Fibroblast of skin of left quadriceps (primary cell): Measurements from ENCODE around the gene GALNT13.
"Not testable (repeated sequence)": the region's sequence is repeated elsewhere in the genome, so short reads cannot be mapped to it uniquely, and the experiment has no call there.

Source experiments
- DNase-seq, 2 experiments: peaks; one replicate each; pipeline ENCODE4 v3.0.0-alpha.2; 2013; ENCODE audit warnings: low read depth in 2 of 2

Gene GALNT13

GRCh38 chr2:154408786-154409185, 537.1 kb downstream of the GALNT13 start:
- DNase-seq, result no peak

DNA sequence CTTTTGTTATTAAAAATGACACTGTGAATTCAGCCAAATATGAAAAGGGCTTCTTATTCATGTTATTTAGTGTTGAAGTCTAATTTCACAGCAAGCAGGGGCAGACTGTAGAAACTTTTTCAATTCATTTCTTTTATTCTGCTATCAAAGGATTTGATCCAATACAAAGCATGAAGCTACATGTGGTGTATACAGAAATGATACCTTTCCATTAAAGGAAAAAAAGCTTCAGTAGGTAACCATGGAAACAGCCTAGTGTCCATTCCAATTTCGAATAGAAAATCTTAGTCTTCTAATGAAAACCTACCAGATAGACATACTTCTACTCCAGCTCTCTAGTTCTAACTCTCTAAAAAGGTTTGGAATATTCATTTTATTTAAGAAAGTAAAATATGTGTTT, 550.5 kb downstream of the GALNT13 start:
- DNase-seq, result no peak

- no peak for DNase-seq
These were observed 554.3 kb downstream of the GALNT13 start for GRCh38 chr2:154425994-154426393.

DNA sequence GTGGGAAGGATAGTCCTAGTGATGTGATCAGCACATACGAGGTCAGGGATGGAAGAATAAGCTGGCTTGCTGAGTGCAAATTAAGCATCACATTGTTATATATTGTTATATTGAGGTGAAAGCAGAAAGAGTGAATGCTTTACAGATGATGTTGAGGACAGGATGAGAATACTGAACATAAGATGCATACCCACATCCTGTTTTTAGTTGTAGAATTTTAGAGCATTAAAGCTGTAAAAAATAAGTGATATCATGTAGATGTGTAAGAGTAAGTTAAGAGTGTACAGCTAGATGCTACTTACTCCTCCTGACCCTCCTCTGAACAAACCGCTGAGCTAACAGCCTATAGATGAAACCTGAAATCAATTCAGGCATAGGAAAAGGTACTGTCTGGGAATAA, 555.7 kb downstream of the GALNT13 start:
- no peak for DNase-seq

- no peak for DNase-seq
These were observed 556.3 kb downstream of the GALNT13 start for GRCh38 chr2:154428022-154428421.

- DNase-seq, result no peak
These were observed 561.3 kb downstream of the GALNT13 start for GRCh38 chr2:154433010-154433409.

- DNase-seq, result no peak
These were observed 565.4 kb downstream of the GALNT13 start for GRCh38 chr2:154437104-154437503.

- no peak for DNase-seq
These were observed 567.4 kb downstream of the GALNT13 start for GRCh38 chr2:154439156-154439555.

GRCh38 chr2:154443919-154444318, 572.2 kb downstream of the GALNT13 start:
- no peak for DNase-seq

- DNase-seq, result no peak
These were observed 574.6 kb downstream of the GALNT13 start for GRCh38 chr2:154446324-154446723.

DNA sequence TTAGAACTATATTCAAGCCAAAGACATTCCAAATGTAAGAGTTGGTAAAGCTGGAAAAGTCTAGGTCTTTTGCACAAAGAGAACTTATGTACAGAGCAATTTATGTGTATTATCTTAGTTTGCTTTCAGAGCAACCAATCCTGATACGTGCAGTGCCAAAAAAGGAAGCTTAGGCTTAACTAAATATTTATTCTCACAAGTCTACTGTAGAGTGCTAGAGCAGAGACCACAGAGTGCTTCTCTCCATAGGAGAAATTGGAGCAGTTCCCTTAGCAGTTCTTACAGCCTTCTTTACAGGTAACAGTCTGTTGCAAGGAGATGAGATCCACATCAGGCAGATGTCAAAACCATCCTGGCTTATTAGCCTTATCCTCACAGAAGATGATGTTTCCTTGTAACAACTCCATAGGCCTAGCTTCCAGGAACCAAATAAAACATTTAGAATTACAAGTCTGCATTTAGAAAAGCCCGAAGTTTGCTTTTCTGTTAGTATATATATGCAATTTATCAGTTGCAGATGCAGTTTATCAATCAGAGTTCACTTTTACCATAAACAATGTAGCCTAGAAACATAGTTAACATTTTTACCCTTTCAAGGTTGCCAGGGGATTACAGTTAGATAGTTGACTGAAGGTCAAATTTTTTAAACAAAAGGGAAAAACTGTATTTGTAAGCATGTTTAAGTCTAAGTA, 576.2 kb downstream of the GALNT13 start:
- DNase-seq, result no peak

- DNase-seq, result no peak
These were observed 578.4 kb downstream of the GALNT13 start for GRCh38 chr2:154449951-154450658.

GRCh38 chr2:154452471-154452870, 580.7 kb downstream of the GALNT13 start:
- DNase-seq, result no peak

GRCh38 chr2:154452906-154453493, 581.3 kb downstream of the GALNT13 start:
- no peak for DNase-seq

- DNase-seq, result peak; percentile 17 to 22
These were observed 583.4 kb downstream of the GALNT13 start for GRCh38 chr2:154455166-154455565.

GRCh38 chr2:154455866-154456265, 584.1 kb downstream of the GALNT13 start:
- DNase-seq, result peak in 1 of 2 experiments; percentile 4

- DNase-seq, result no peak
These were observed 585.6 kb downstream of the GALNT13 start for GRCh38 chr2:154457286-154457685.

GRCh38 chr2:154459286-154459685, 587.6 kb downstream of the GALNT13 start:
- no peak for DNase-seq

DNA sequence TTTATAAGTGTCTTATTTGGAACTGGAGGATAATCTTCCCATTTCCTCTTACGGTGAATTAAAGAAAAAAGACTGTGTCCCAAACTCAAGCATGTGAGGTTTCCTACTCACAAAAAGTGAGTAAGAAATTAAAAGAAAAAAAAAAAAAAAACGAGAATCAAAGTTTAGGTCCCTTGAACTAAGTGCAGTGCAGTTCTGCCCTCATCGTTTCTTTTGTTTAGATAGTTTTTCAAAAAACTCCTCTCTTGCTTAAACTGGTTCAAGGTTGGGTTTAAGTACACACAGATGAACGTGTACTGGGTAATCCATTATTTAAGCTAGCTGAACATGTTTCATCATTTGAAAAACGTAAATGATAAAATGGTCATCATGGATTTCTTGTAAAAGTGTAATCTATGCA, 590.9 kb downstream of the GALNT13 start:
- DNase-seq, result no peak

DNA sequence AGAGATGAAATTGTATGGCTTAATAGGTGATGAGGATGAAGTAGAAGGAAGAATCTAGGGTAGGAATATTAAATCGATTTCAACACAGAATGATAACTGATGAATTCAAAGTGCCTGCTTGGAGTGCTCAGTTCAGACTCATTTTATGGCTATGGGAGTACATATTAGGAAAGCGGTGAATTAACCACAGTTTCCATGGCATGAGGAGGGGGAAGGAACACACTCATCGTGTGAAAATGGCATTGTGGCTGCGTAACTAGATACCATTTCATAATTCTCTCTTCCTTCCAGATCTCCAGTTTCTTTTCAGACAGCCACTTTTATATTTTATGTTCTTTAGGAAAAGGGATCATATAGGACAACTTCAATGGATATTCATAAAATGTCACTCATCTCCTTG, 594.5 kb downstream of the GALNT13 start:
- no peak for DNase-seq

DNA sequence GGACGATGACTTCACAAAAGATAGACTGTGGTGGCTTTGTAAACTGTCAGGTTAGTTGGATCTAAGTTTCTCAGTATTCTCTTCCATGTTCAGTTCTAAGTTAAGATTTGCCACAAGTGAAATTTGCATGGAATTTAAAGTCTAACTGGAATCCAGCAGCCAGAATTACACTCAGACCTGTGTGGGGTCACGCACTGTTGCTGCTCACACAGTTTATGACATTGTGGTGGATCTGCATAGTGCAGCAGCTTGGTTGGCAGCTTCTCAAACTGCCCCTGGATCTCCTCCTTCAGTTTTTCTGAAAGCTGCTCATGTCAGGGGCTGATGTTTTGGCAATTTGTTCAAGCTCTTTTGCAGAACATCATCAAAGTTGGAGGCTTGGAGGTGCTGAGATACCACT, 598.7 kb downstream of the GALNT13 start:
- no peak for DNase-seq

DNA sequence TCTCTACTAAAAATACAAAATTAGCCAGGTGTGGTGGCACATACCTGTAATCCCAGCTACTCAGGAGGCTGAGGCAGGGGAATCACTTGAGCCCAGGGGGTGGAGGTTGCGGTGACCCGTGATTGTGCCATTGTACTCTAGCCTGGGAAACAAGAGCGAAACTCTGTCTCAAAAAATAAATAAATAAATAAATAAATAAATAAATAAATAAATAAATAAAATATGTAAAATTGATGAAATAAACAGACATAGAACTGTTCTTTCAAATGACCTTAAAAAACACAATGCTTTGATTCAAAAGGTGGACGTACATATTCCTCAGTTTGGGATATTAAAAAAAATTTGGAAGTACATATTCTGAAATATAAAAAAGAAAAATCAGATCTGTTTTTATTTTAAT, 599.8 kb downstream of the GALNT13 start:
- not testable (repeated sequence) for DNase-seq

DNA sequence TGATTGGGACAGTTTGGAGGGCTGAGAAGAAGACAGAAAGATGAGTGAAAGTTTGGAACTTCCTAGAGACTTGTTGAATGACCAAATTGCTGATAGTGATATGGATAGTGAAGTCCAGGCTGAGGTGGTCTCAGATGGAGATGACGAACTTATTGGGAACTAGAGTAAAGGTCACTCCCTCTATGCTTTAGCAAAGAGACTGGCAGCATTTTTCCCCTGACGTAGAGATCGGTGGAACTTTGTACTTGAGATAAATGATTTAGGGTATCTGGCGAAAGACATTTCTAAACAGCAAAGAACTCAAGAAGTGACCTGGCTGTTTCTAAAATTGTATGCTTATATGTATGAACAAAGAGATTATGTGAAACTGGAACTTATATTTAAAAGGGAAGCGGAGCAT, 605.6 kb downstream of the GALNT13 start:
- no peak for DNase-seq
